Keratinocyte (primary cell): ENCODE results near the gene STK32B. TPM values are rescaled to one million over a fixed set of nuclear protein-coding genes. Genes with fewer than 3 reads are reported as not detected.

ENCODE experiments used
- DNase-seq: peaks from one replicate; pipeline ENCODE4 v3.0.0-alpha.2; 2011; ENCODE audit warnings: low read depth, missing footprints, low spot score
- FAIRE-seq: peaks from 2 replicates; lab custom pipeline; 2011; peaks lifted over from hg19 to GRCh38; lab: Jason Lieb, UNC
- H2AFZ ChIP-seq: 2 replicates; pipeline ENCODE4 v1.6.0; 2012; ENCODE audit warnings: low read length, control low read depth, inconsistent platforms; ENCODE audit not compliant: control insufficient read depth
- H3K27ac ChIP-seq: 2 replicates; pipeline ENCODE4 v1.5.1; 2011; ENCODE audit warnings: low read length; ENCODE audit not compliant: control insufficient read depth, insufficient read depth
- H3K27me3 ChIP-seq: 3 replicates; pipeline ENCODE4 v1.6.0; 2011; ENCODE audit warnings: low read length; ENCODE audit not compliant: control insufficient read depth, insufficient read depth; ENCODE audit errors: extremely low read depth
- H3K36me3 ChIP-seq, 2 experiments: 2 replicates in 1 of 2; 3 replicates in 1 of 2; pipeline ENCODE4 v1.5.1; 2011; ENCODE audit warnings: low read length in 2 of 2, mild to moderate bottlenecking in 1 of 2; ENCODE audit not compliant: control insufficient read depth in 2 of 2, insufficient read depth in 2 of 2; ENCODE audit errors: extremely low read depth in 1 of 2
- H3K4me1 ChIP-seq: 3 replicates; pipeline ENCODE4 v1.5.1; 2011; ENCODE audit warnings: low read length; ENCODE audit not compliant: control insufficient read depth, insufficient read depth; ENCODE audit errors: extremely low read depth
- H3K4me2 ChIP-seq: 3 replicates; pipeline ENCODE4 v1.6.0; 2011; ENCODE audit warnings: low read depth, low read length; ENCODE audit not compliant: control insufficient read depth, insufficient read depth; ENCODE audit errors: extremely low read depth
- H3K4me3 ChIP-seq, 3 experiments: fragments of 200-600 bp in 1 of 3; sonication (generic) in 1 of 3; 2 replicates in 2 of 3; 3 replicates in 1 of 3; pipeline ENCODE4 v1.5.1; 2011 to 2016; ENCODE audit warnings: low read length in 3 of 3, mild to moderate bottlenecking in 3 of 3, control low read depth in 2 of 3, inconsistent platforms in 1 of 3, low read depth in 1 of 3, mixed read lengths in 1 of 3, mixed run types in 1 of 3, moderate library complexity in 1 of 3; ENCODE audit not compliant: control insufficient read depth in 2 of 3, insufficient read depth in 2 of 3; ENCODE audit errors: extremely low read depth in 1 of 3
- H3K79me2 ChIP-seq: 2 replicates; pipeline ENCODE4 v1.6.0; 2012; ENCODE audit warnings: low read length; ENCODE audit not compliant: control insufficient read depth, insufficient read depth
- H3K9ac ChIP-seq: 3 replicates; pipeline ENCODE4 v1.6.0; 2011; ENCODE audit warnings: low read length; ENCODE audit not compliant: control insufficient read depth, insufficient read depth; ENCODE audit errors: extremely low read depth
- H3K9me1 ChIP-seq: 3 replicates; pipeline ENCODE4 v1.6.0; 2011; ENCODE audit warnings: low read length; ENCODE audit not compliant: control insufficient read depth, insufficient read depth; ENCODE audit errors: extremely low read depth
- H3K9me3 ChIP-seq: 2 replicates; pipeline ENCODE4 v1.5.1; 2012; ENCODE audit warnings: low read depth, low read length; ENCODE audit not compliant: control insufficient read depth
- H4K20me1 ChIP-seq: 3 replicates; pipeline ENCODE4 v1.6.0; 2011; ENCODE audit warnings: low read length; ENCODE audit not compliant: control insufficient read depth, insufficient read depth; ENCODE audit errors: extremely low read depth
- EZH2 ChIP-seq: IDR thresholded peaks from one replicate; pipeline ENCODE4 v1.6.1; 2012; ENCODE audit warnings: inconsistent platforms, mild to moderate bottlenecking, low read length, moderate library complexity
- dilution Hi-C: fragments of 300-500 bp; cut with MboI; formaldehyde crosslinking; loops from one replicate; pipeline ENCODE4 v1.7.0; 2020; ENCODE audit warnings: low sequenced_read_pairs; ENCODE audit not compliant: extremely low pct_ligation_motif_present
- polyA plus RNA-seq, 5 experiments: library from polyadenylated mRNA; depleted of rRNA in 3 of 5; stranded (reverse) in 3 of 5; stranded (forward) in 1 of 5; unstranded in 1 of 5; fragments of >200 nt; gene quantifications; 1 replicate in 1 of 5; 2 replicates in 3 of 5; 3 replicates in 1 of 5; pipeline versions ENCODE4 v1.2.1 to v1.2.3, GENCODE V29; 2011 to 2012; ENCODE audit warnings: missing spikeins in 2 of 5, low read depth in 1 of 5, low replicate concordance in 1 of 5
- TF ChIP-seq, protein P1 (sequence below), 3 experiments: IDR thresholded peaks in 1 of 3; conservative IDR thresholded peaks in 1 of 3; optimal IDR thresholded peaks in 1 of 3; 2 replicates in 2 of 3; 3 replicates in 1 of 3; pipeline versions ENCODE3 to v1.5.1; 2011; ENCODE audit warnings: low read length in 3 of 3, mild to moderate bottlenecking in 3 of 3, moderate library complexity in 2 of 3, control low read depth in 1 of 3, inconsistent platforms in 1 of 3; ENCODE audit not compliant: insufficient read depth in 2 of 3; ENCODE audit errors: extremely low read depth in 1 of 3

The STK32B gene
- polyA plus RNA-seq, 1 donor (not counting 4 experiments of a cell fraction or from before 2014, with no cell fraction given) = 3.4 TPM

DNA sequence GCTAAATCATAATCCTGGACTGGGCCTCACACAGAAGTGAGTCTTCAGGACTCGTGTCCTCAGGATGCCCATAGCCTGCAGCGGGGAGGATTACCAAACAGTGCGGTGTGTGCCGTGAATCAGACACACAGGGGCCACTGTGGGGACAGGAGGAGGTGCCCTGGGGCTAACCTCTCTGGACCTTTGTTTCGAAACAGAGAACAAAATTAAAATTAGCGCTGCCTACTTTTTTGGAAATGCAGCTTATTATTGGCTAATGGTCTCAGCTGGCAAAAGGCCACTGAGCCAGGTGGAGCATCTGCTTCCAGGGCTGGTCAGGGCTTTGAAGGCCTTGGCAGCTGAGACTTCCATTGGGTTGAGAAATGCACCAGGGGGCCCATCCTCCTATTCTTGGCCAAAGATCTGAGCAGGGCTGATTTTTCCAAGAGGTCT lies 420.9 kb downstream of the STK32B start:
- DNase-seq = no peak
- Histone ChIP-seq H4K20me1 (no peaks in the 10 kb centered on the region), H3K79me2 (no peaks in the 10 kb centered on the region), H2AFZ (no peak overlapping the region), H3K27ac (no peak overlapping the region), H3K36me3 (no peaks in the 10 kb centered on the region), H3K4me2 (no peak overlapping the region), H3K9me1 (no peaks in the 10 kb centered on the region), H3K27me3 (no peaks in the 10 kb centered on the region), H3K4me3 (no peak overlapping the region), H3K9me3 (no peaks in the 10 kb centered on the region), H3K4me1 (no peaks in the 10 kb centered on the region), H3K9ac (no peak overlapping the region)
- TF ChIP-seq, protein P1, sequence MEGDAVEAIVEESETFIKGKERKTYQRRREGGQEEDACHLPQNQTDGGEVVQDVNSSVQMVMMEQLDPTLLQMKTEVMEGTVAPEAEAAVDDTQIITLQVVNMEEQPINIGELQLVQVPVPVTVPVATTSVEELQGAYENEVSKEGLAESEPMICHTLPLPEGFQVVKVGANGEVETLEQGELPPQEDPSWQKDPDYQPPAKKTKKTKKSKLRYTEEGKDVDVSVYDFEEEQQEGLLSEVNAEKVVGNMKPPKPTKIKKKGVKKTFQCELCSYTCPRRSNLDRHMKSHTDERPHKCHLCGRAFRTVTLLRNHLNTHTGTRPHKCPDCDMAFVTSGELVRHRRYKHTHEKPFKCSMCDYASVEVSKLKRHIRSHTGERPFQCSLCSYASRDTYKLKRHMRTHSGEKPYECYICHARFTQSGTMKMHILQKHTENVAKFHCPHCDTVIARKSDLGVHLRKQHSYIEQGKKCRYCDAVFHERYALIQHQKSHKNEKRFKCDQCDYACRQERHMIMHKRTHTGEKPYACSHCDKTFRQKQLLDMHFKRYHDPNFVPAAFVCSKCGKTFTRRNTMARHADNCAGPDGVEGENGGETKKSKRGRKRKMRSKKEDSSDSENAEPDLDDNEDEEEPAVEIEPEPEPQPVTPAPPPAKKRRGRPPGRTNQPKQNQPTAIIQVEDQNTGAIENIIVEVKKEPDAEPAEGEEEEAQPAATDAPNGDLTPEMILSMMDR (optimal IDR thresholded peaks at IDR 0.05 in 1 of 3, IDR thresholded peaks at IDR 0.05 in 1 of 3, conservative IDR thresholded peaks at IDR 0.05 in 1 of 3; ENCODE audit: extremely low read depth in 1 of 3, insufficient read depth in 2 of 3, low read length in 3 of 3) = no peak
- TF ChIP-seq EZH2 = no peak
- dilution Hi-C loops = no loop called here
- no peak for FAIRE-seq

DNA sequence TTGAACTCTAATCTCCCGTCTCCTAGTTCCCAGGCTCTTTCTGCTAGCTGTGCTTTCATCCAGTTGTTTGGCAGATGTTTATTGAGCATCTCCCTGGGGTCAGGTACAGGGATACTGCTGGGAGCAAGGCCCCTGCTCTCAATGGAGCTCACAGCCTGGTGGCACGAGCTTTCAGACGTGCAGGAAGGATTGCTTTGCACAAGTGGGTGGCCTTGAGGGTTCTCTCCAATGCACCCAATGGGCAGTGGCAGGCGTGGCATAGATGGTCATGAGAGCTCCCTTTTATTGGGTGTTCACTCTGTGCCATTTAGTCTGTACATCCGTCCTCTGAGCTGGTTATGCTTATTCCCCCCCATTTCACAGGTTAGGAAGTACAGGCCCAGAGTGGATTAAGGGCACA lies 421.8 kb downstream of the STK32B start:
- H3K4me1 ChIP-seq = no peaks in the 10 kb centered on the region
- H2AFZ ChIP-seq = no peak overlapping the region
- H3K27ac ChIP-seq = no peak overlapping the region
- no peak overlapping the region for H3K4me3 ChIP-seq
- TF ChIP-seq, protein P1 (optimal IDR thresholded peaks at IDR 0.05 in 1 of 3, IDR thresholded peaks at IDR 0.05 in 1 of 3, conservative IDR thresholded peaks at IDR 0.05 in 1 of 3; ENCODE audit: extremely low read depth in 1 of 3, insufficient read depth in 2 of 3, low read length in 3 of 3) = no peak
- TF ChIP-seq EZH2 = no peak
- no peaks in the 10 kb centered on the region for H3K9me3 ChIP-seq
- H3K36me3 ChIP-seq = no peaks in the 10 kb centered on the region
- DNase-seq (no peak), FAIRE-seq (no peak)
- no peak overlapping the region for H3K9ac ChIP-seq
- H3K9me1 ChIP-seq = no peaks in the 10 kb centered on the region
- dilution Hi-C loops = no loop called here
- no peaks in the 10 kb centered on the region for H4K20me1 ChIP-seq
- no peaks in the 10 kb centered on the region for H3K79me2 ChIP-seq
- no peaks in the 10 kb centered on the region for H3K27me3 ChIP-seq
- H3K4me2 ChIP-seq = no peak overlapping the region
